H1 (cell line): Measurements from ENCODE around the gene FOXO1. TPM values are rescaled to one million over a fixed set of nuclear protein-coding genes. Genes with fewer than 3 reads are reported as not detected.

ENCODE experiments used
- CTCF ChIA-PET: fragments of 300-600 bp; sonication (Branson Sonifier 250); formaldehyde crosslinking; loops from one replicate; lab custom pipeline; 2021; ENCODE audit not compliant: partially characterized antibody; lab: Charles Lee
- POLR2A ChIA-PET: fragments of 300-600 bp; sonication (Branson Sonifier 250); formaldehyde crosslinking; loops from one replicate; lab custom pipeline; 2021; ENCODE audit warnings: inconsistent platforms; ENCODE audit not compliant: partially characterized antibody; lab: Charles Lee
- DNase-seq, 2 experiments: peaks; one replicate each; pipeline versions ENCODE4 v3.0.0 to v3.0.0-alpha.2; 2010 to 2022; ENCODE audit warnings: low spot score in 2 of 2, low read depth in 1 of 2, mixed read lengths in 1 of 2
- FAIRE-seq: peaks from 2 replicates; lab custom pipeline; 2011; peaks lifted over from hg19 to GRCh38; lab: Jason Lieb, UNC
- H2AFZ ChIP-seq: 2 replicates; pipeline ENCODE4 v1.8.1; 2012; ENCODE audit warnings: low read length, inconsistent platforms
- H2AK5ac ChIP-seq: 2 replicates; pipeline ENCODE4 v1.6.1; 2013; ENCODE audit warnings: low read depth, low read length
- H2BK120ac ChIP-seq: replicated peaks from 2 replicates; pipeline ENCODE3; 2013; ENCODE audit warnings: low read depth, low read length, inconsistent platforms
- H2BK12ac ChIP-seq: 2 replicates; pipeline ENCODE4 v1.6.1; 2013; ENCODE audit warnings: low read depth, low read length
- H2BK15ac ChIP-seq: 2 replicates; pipeline ENCODE4 v1.6.1; 2013; ENCODE audit warnings: low read length
- H2BK20ac ChIP-seq: 2 replicates; pipeline ENCODE4 v1.6.1; 2013; ENCODE audit warnings: low read length
- H2BK5ac ChIP-seq: 2 replicates; pipeline ENCODE4 v1.6.1; 2013; ENCODE audit warnings: low read depth, low read length
- H3K14ac ChIP-seq: 2 replicates; pipeline ENCODE4 v1.6.1; 2013; ENCODE audit warnings: inconsistent platforms; ENCODE audit not compliant: insufficient read length
- H3K18ac ChIP-seq: 2 replicates; pipeline ENCODE4 v1.6.1; 2013; ENCODE audit warnings: low read length; ENCODE audit errors: extremely low read depth
- H3K23ac ChIP-seq: 2 replicates; pipeline ENCODE4 v1.6.1; 2013; ENCODE audit warnings: inconsistent platforms; ENCODE audit not compliant: insufficient read length
- H3K23me2 ChIP-seq: 2 replicates; pipeline ENCODE4 v1.6.1; 2013; ENCODE audit warnings: low read depth, low read length
- H3K27ac ChIP-seq: 2 replicates; pipeline ENCODE4 v1.6.1; 2011; ENCODE audit warnings: low read depth, low read length, inconsistent platforms
- H3K27me3 ChIP-seq, 4 experiments: replicated peaks in 1 of 4; 1 replicate in 1 of 4; 2 replicates in 3 of 4; pipeline versions ENCODE4 v1.6.1 to v1.8.1; 2011 to 2013; ENCODE audit warnings: low read length in 3 of 4, mild to moderate bottlenecking in 3 of 4, inconsistent platforms in 2 of 4, mixed read lengths in 2 of 4, moderate library complexity in 1 of 4; ENCODE audit not compliant: control insufficient read depth in 3 of 4, insufficient read depth in 3 of 4; ENCODE audit errors: extremely low read depth in 1 of 4
- H3K36me3 ChIP-seq, 4 experiments: 2 replicates each; pipeline versions ENCODE4 v1.6.1 to v1.8.1; 2011 to 2013; ENCODE audit warnings: mild to moderate bottlenecking in 4 of 4, low read length in 3 of 4, moderate library complexity in 2 of 4, control low read depth in 1 of 4, inconsistent platforms in 1 of 4; ENCODE audit not compliant: insufficient read depth in 4 of 4, control insufficient read depth in 2 of 4
- H3K4ac ChIP-seq: replicated peaks from 2 replicates; pipeline ENCODE3; 2013; ENCODE audit warnings: low read length, low read depth, mixed read lengths, inconsistent platforms; ENCODE audit not compliant: insufficient read length
- H3K4me1 ChIP-seq, 4 experiments: replicated peaks in 1 of 4; 1 replicate in 1 of 4; 2 replicates in 3 of 4; pipeline versions ENCODE4 v1.6.1 to v1.8.1; 2011 to 2013; ENCODE audit warnings: low read length in 3 of 4, inconsistent platforms in 2 of 4, mixed read lengths in 1 of 4; ENCODE audit not compliant: insufficient read depth in 4 of 4, control insufficient read depth in 3 of 4
- H3K4me2 ChIP-seq, 2 experiments: 2 replicates each; pipeline versions ENCODE4 v1.6.1 to v1.8.1; 2011 to 2013; ENCODE audit warnings: low read depth in 2 of 2, low read length in 2 of 2, control low read depth in 1 of 2, inconsistent platforms in 1 of 2, mild to moderate bottlenecking in 1 of 2; ENCODE audit not compliant: insufficient read depth in 1 of 2
- H3K4me3 ChIP-seq, 4 experiments: fragments of 200-600, 300-600 bp in 1 of 4; sonication (generic), shearing (Covaris generic), sonication (Bioruptor Twin) in 1 of 4; 2 replicates each; pipeline versions ENCODE4 v1.5.1 to v1.8.1; 2011 to 2016; ENCODE audit warnings: low read length in 4 of 4, low read depth in 3 of 4, control low read depth in 2 of 4, inconsistent platforms in 2 of 4, mild to moderate bottlenecking in 2 of 4, mixed read lengths in 1 of 4, moderate library complexity in 1 of 4; ENCODE audit not compliant: insufficient read depth in 2 of 4; ENCODE audit errors: extremely low read depth in 1 of 4
- H3K56ac ChIP-seq: replicated peaks from 2 replicates; pipeline ENCODE3; 2013; ENCODE audit warnings: low read depth, mild to moderate bottlenecking, mixed read lengths, low read length, inconsistent platforms; ENCODE audit not compliant: insufficient read length
- H3K79me1 ChIP-seq: 2 replicates; pipeline ENCODE4 v1.6.1; 2013; ENCODE audit warnings: low read depth, low read length, control low read depth
- H3K79me2 ChIP-seq, 2 experiments: 2 replicates each; pipeline versions ENCODE4 v1.6.1 to v1.8.1; 2012 to 2013; ENCODE audit warnings: low read length in 2 of 2, mild to moderate bottlenecking in 2 of 2, inconsistent platforms in 1 of 2; ENCODE audit not compliant: insufficient read depth in 2 of 2, control insufficient read depth in 1 of 2
- H3K9ac ChIP-seq, 4 experiments: replicated peaks in 1 of 4; 1 replicate in 1 of 4; 2 replicates in 3 of 4; pipeline versions ENCODE4 v1.6.1 to v1.8.1; 2011 to 2013; ENCODE audit warnings: low read depth in 3 of 4, low read length in 3 of 4, control low read depth in 2 of 4, mild to moderate bottlenecking in 2 of 4, moderate library complexity in 2 of 4, inconsistent platforms in 1 of 4; ENCODE audit errors: extremely low read depth in 1 of 4
- H3K9me3 ChIP-seq, 2 experiments: 2 replicates each; pipeline versions ENCODE4 v1.6.1 to v1.8.1; 2012 to 2013; ENCODE audit warnings: mild to moderate bottlenecking in 2 of 2, moderate library complexity in 2 of 2, control low read depth in 1 of 2, inconsistent platforms in 1 of 2, low read depth in 1 of 2, low read length in 1 of 2, mixed read lengths in 1 of 2; ENCODE audit not compliant: insufficient read depth in 2 of 2
- H4K20me1 ChIP-seq, 2 experiments: replicated peaks in 1 of 2; 2 replicates each; pipeline versions ENCODE3 to v1.8.1; 2011 to 2013; ENCODE audit warnings: inconsistent platforms in 2 of 2, low read length in 2 of 2, mild to moderate bottlenecking in 1 of 2; ENCODE audit not compliant: insufficient read depth in 2 of 2, control insufficient read depth in 1 of 2
- H4K5ac ChIP-seq: 2 replicates; pipeline ENCODE4 v1.6.1; 2013; ENCODE audit warnings: low read length, low read depth, mixed read lengths, inconsistent platforms; ENCODE audit not compliant: insufficient read length
- H4K8ac ChIP-seq: 2 replicates; pipeline ENCODE4 v1.8.0; 2013; ENCODE audit warnings: mild to moderate bottlenecking, moderate library complexity, low read length, inconsistent platforms; ENCODE audit not compliant: insufficient read depth; ENCODE audit errors: extremely low read depth
- H4K91ac ChIP-seq: replicated peaks from 2 replicates; pipeline ENCODE3; 2013; ENCODE audit warnings: low read length, mixed read lengths, inconsistent platforms; ENCODE audit not compliant: insufficient read length
- ASH2L ChIP-seq: fragments of 200-600, 300-600 bp; sonication (generic); IDR thresholded peaks from one replicate; pipeline ENCODE4 v1.7.1; 2017; ENCODE audit warnings: low read length
- CREB1 ChIP-seq: IDR thresholded peaks from 2 replicates; pipeline ENCODE4 v1.6.1; 2012; ENCODE audit warnings: inconsistent platforms
- EGR1 ChIP-seq: IDR thresholded peaks from 2 replicates; pipeline ENCODE4 v1.6.1; 2011; ENCODE audit warnings: low read depth, low read length, borderline replicate concordance
- EP300 ChIP-seq, 2 experiments: IDR thresholded peaks; 1 replicate in 1 of 2; 2 replicates in 1 of 2; pipeline ENCODE4 v1.6.1; 2011 to 2012; ENCODE audit warnings: low read depth in 2 of 2, low read length in 2 of 2, mild to moderate bottlenecking in 2 of 2, borderline replicate concordance in 1 of 2, inconsistent platforms in 1 of 2, moderate library complexity in 1 of 2
- SAP30 ChIP-seq: fragments of 300-600 bp; sonication (generic); IDR thresholded peaks from 2 replicates; pipeline ENCODE4 v1.7.1; 2012; ENCODE audit warnings: low read length, moderate library complexity, mild to moderate bottlenecking, inconsistent platforms; ENCODE audit not compliant: insufficient read depth, insufficient replicate concordance
- SIRT6 ChIP-seq: IDR thresholded peaks from one replicate; pipeline ENCODE4 v1.7.1; 2012; ENCODE audit warnings: low read length, inconsistent platforms
- TAF1 ChIP-seq: IDR thresholded peaks from 2 replicates; pipeline ENCODE4 v1.6.1; 2011; ENCODE audit warnings: mild to moderate bottlenecking, low read depth, low read length
- TBP ChIP-seq: IDR thresholded peaks from 2 replicates; pipeline ENCODE4 v1.6.1; 2011; ENCODE audit warnings: low read depth, low read length, improper control_type of control experiment
- YY1 ChIP-seq: IDR thresholded peaks from 2 replicates; pipeline ENCODE4 v1.6.1; 2011; ENCODE audit warnings: low read depth, mild to moderate bottlenecking, low read length
- ZNF274 ChIP-seq: IDR thresholded peaks from 2 replicates; pipeline ENCODE4 v1.7.0; 2012; ENCODE audit warnings: low read length, borderline replicate concordance; ENCODE audit errors: extremely low read depth
- WGBS, 2 experiments: shearing (Covaris generic) in 1 of 2; methylation state at CpG; one replicate each; pipeline versions ENCODE4 v1.1.6 to v1.1.7; 2013 to 2015; ENCODE audit warnings: low lambda C conversion rate in 2 of 2, mixed read lengths in 2 of 2, inconsistent platforms in 1 of 2, low coverage in 1 of 2, missing lambda C conversion rate in 1 of 2; ENCODE audit not compliant: insufficient replicate concordance in 2 of 2, insufficient coverage in 1 of 2, insufficient read length in 1 of 2; ENCODE audit errors: extremely low coverage in 1 of 2, missing lambda C conversion rate in 1 of 2; 5-methylcytosine and 5-hydroxymethylcytosine counted together
- polyA plus RNA-seq, 7 experiments: library from polyadenylated mRNA; depleted of rRNA in 3 of 7; stranded (reverse) in 5 of 7; unstranded in 2 of 7; fragments of >200 nt in 5 of 7; fragments of 200-250 nt in 2 of 7; gene quantifications; 1 replicate in 5 of 7; 2 replicates in 1 of 7; 4 replicates in 1 of 7; pipeline versions ENCODE4 v1.2.1 to v1.2.3, GENCODE V29; 2011 to 2013; ENCODE audit warnings: missing spikeins in 2 of 7, mixed read lengths in 2 of 7
- total RNA-seq: library from RNA; stranded (reverse); fragmentation: NEBNext Ultra II Directional; extraction: Animal tissue kit (Norgen Biotek cat#: 25700); gene quantifications from 2 replicates; pipeline ENCODE4 v1.2.1, GENCODE V29; 2021
- TF ChIP-seq, protein P1 (sequence below): IDR thresholded peaks from 2 replicates; pipeline ENCODE4 v1.6.1; 2012; ENCODE audit warnings: low read length, inconsistent platforms

Gene FOXO1
- total and polyA plus RNA-seq, 2 of the 8 experiments (the other 6 are each of a cell fraction or from before 2014, with no cell fraction given) = 35.3 to 56.9 TPM

- Histone ChIP-seq H2BK5ac (peak overlapping the region; percentile 1; the same call in 1 of the 2 replicates), H3K14ac (no peak overlapping the region), H2AK5ac (no peak overlapping the region), H2BK20ac (no peak overlapping the region), H3K79me1 (peaks cover 18% of the 10 kb centered on the region), H3K27me3 (no peaks in the 10 kb centered on the region), H2BK12ac (no peak overlapping the region), H3K18ac (no peak overlapping the region), H4K91ac (no peak overlapping the region), H3K4ac (no peak overlapping the region), H4K8ac (no peak overlapping the region), H3K4me1 (peaks cover 5 to 29% (median 20%) of the 10 kb centered on the region in 4 experiments; a peak in 6 of 7 replicates), H2BK120ac (no peak overlapping the region), H3K27ac (no peak overlapping the region), H3K36me3 (0 out of 8 replicates have a peak, but pooled peaks cover 0 to 5% (median 0%) of the 10 kb centered on the region in 4 experiments), H3K4me2 (no peak overlapping the region), H3K23ac (no peak overlapping the region), H3K4me3 (no peak overlapping the region), H2AFZ (no peak overlapping the region), H4K5ac (no peak overlapping the region), H3K9ac (no peak overlapping the region; a peak in 1 of 7 replicates), H3K23me2 (no peaks in the 10 kb centered on the region), H3K79me2 (peaks cover 38 to 100% of the 10 kb centered on the region in 2 experiments; a peak in 3 of 4 replicates), H3K9me3 (no peaks in the 10 kb centered on the region), H4K20me1 (peaks cover 30 to 39% of the 10 kb centered on the region in 2 experiments), H3K56ac (no peak overlapping the region), H2BK15ac (no peak overlapping the region)
- ChIA-PET CTCF (interaction anchor here (1.5 kb wide), 1 partner anchor 57 kb away, joined by 6 read pairs; no protein-coding TSS in a partner anchor), POLR2A (no interaction called here)
- WGBS, 2 experiments = 83% methylated on average over 7 of the region's 7 CpGs; no CpG with 5 or more reads in 1 of the 2 experiments
- DNase-seq (no peak), FAIRE-seq (no peak)
- TF ChIP-seq SAP30 (no peak), EGR1 (no peak), ZNF274 (no peak), EP300 (IDR thresholded peaks at IDR 0.05; ENCODE audit: borderline replicate concordance in 1 of 2, low read depth in 2 of 2, low read length in 2 of 2) (no peak), ASH2L (no peak), SIRT6 (no peak), TAF1 (no peak), CREB1 (no peak), TBP (no peak), YY1 (no peak)
- TF ChIP-seq, protein P1, sequence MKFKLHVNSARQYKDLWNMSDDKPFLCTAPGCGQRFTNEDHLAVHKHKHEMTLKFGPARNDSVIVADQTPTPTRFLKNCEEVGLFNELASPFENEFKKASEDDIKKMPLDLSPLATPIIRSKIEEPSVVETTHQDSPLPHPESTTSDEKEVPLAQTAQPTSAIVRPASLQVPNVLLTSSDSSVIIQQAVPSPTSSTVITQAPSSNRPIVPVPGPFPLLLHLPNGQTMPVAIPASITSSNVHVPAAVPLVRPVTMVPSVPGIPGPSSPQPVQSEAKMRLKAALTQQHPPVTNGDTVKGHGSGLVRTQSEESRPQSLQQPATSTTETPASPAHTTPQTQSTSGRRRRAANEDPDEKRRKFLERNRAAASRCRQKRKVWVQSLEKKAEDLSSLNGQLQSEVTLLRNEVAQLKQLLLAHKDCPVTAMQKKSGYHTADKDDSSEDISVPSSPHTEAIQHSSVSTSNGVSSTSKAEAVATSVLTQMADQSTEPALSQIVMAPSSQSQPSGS = no peak
Measured at GRCh38 chr13:40611635-40612034, 54.8 kb downstream of the FOXO1 start.
